SK-N-MC (cell line): ENCODE measurements around the gene ENTPD7.
"Not testable (repeated sequence)": the region's sequence is repeated elsewhere in the genome, so short reads cannot be mapped to it uniquely, and the experiment has no call there.

ENCODE experiments used
- DNase-seq: peaks from one replicate; pipeline ENCODE4 v3.0.0-alpha.2; 2011; ENCODE audit warnings: low read depth, low spot score
- H3K27ac ChIP-seq: fragments of 200-600 bp; sonication (generic); 2 replicates; pipeline ENCODE4 v1.5.1; 2016; ENCODE audit warnings: mixed run types
- H3K36me3 ChIP-seq: fragments of 200-600 bp; sonication (generic); 2 replicates; pipeline ENCODE4 v1.6.1; 2017; ENCODE audit warnings: antibody characterized with exemption, low read length, mixed read lengths; ENCODE audit not compliant: insufficient read depth
- H3K4me3 ChIP-seq: fragments of 200-600 bp; sonication (generic); 2 replicates; pipeline ENCODE4 v1.5.1; 2016
- H3K9ac ChIP-seq: fragments of 200-600 bp; sonication (generic); 2 replicates; pipeline ENCODE4 v1.8.0; 2017; ENCODE audit warnings: mixed run types, mixed read lengths; ENCODE audit not compliant: insufficient read length
- H3K9me3 ChIP-seq: fragments of 200-600 bp; sonication (generic); 2 replicates; pipeline ENCODE4 v1.6.1; 2017; ENCODE audit warnings: low read depth, mild to moderate bottlenecking, antibody characterized with exemption, low read length, moderate library complexity, mixed read lengths
- EZH2 ChIP-seq: fragments of 200-600 bp; sonication (generic); IDR thresholded peaks from one replicate; pipeline ENCODE4 v1.6.1; 2017; ENCODE audit warnings: antibody characterized with exemption
- FOXP2 ChIP-seq: optimal IDR thresholded peaks from 2 replicates; pipeline ENCODE3; 2011; ENCODE audit warnings: mild to moderate bottlenecking, moderate library complexity; ENCODE audit not compliant: insufficient read depth; ENCODE audit errors: extremely low read length, control extremely low read depth
- POLR2AphosphoS5 ChIP-seq: IDR thresholded peaks from 2 replicates; pipeline ENCODE4 v1.6.1; 2012; ENCODE audit warnings: mild to moderate bottlenecking, low read depth, low read length, borderline replicate concordance

The ENTPD7 gene

DNA sequence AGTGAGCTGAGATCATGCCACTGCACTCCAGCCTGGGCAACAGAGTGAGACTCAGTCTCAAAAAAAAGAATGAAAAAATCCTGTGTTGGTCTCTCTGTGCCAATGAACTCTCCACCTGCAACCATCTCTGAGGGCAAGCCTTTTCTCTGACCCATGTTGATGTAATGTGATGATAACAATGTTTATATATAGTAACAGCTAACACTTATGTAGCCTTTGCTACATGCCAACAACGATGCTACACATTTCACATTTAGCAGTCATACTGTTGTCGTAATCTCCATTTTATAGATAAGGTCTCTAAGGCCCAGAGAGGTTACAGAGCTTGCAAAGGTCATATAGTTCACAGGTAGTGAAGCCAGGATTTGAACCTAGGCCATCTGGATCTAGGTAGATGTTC is 61.1 kb downstream of the ENTPD7 start:
- no peak overlapping the region for H3K4me3 ChIP-seq
- no peak overlapping the region for H3K9ac ChIP-seq
- no peak for DNase-seq
- H3K27ac ChIP-seq = no peak overlapping the region
- H3K9me3 ChIP-seq = no peaks in the 10 kb centered on the region
- TF ChIP-seq FOXP2 (no peak), POLR2AphosphoS5 (no peak), EZH2 (no peak)
- peaks cover 14% of the 10 kb centered on the region; the same call in 1 of the 2 replicates for H3K36me3 ChIP-seq

DNA sequence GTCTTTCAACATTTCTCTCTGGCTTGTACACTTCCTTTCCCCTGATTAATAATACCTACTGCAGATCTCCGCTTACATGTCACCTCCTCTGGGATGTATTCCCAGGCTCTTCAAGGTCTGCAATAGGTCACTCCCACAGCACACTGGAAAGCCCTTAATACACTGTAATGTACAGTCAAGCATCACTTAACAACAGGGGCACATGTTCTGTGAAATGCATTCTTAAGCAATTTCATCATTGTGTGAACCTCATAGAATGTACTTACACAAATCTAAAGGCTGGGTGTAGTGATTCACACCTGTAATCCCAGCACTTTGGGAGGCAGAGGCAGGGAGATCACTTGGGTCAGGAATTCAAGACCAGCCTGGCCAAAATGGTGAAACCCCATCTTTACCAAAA is 70.7 kb downstream of the ENTPD7 start:
- Histone ChIP-seq H3K27ac (no peak overlapping the region), H3K4me3 (no peak overlapping the region), H3K9me3 (no peaks in the 10 kb centered on the region), H3K9ac (no peak overlapping the region), H3K36me3 (peaks cover 5% of the 10 kb centered on the region; the same call in 1 of the 2 replicates)
- TF ChIP-seq EZH2 (no peak), FOXP2 (no peak), POLR2AphosphoS5 (no peak)
- DNase-seq = no peak

DNA sequence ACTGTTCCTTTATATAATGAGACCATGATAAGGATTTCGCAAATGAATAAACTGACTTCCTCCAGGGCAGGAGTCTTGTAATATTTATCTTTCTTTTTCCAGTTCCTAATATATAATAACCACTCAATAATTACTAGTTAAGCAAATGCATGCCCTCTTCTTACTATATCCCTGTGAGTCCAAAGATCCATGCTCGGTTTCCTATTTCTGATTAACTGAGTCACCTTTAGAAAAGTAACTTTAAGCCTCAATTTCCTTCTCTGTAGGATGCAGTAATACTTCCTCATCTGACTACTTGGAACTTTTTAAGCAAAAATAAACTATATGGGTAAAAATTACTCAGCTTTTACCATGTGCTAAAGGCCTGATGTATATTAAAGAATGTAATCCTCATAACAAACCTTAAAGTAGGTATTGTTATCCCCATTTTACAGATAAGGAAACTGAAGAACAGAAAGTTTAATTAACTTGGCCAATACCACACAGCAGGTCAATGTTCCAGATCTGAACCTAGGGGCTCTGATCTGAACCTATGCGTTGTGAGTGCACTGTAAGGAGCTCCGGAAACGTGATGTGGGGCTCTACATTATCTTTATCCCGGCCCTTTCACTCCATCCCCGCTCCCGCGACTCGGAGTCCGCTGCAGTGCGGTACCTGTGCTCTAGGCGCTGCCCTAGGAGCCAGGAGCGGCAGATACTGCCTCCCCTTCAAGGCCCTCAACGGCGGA is 72.2 kb downstream of the ENTPD7 start:
- no peak for DNase-seq
- peak overlapping the region; percentile 87 for H3K9ac ChIP-seq
- H3K36me3 ChIP-seq = peaks cover 7% of the 10 kb centered on the region
- no peak for TF ChIP-seq POLR2AphosphoS5
- TF ChIP-seq FOXP2 = no peak
- TF ChIP-seq EZH2 = no peak
- peak overlapping the region; percentile 80 for H3K4me3 ChIP-seq
- no peaks in the 10 kb centered on the region for H3K9me3 ChIP-seq
- no peak overlapping the region for H3K27ac ChIP-seq

DNA sequence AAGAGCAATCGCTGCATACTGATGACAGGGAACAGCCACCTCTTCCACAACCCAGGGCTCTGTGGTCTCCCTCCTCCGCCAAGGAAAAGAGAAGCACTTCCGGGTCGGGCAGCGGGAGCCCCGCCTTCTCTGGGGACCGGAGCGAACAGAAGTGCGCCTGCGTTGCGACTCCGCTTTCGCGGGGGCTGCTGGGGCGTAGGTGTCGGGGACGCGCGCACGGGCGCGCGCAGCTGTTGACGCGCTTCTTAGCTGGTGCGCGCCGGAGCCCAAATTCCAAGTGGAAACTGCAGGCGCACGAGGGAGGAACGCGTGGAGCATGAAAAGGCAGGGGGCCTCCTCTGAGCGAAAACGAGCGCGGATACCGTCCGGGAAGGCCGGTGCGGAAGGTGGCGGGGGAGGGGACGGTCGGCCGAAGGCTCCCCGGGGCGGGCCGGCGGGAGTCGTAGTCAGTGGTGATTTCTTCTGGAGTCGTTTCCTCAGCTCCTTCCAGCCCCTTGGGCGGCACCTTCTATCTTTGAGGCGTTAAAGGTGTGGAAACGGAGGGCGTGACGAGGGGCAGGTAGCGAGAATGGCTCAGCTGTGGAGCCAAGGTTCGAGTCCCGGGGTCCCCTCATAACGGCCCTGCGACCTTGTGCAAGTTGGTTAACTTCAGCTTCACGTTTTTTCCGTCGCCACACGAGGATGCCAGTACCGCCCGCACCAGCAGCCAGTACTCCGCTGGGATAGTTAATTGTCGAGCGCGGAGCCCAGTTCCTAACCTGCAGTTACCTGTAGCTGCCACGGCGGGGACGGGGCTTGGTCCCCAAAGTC is 72.9 kb downstream of the ENTPD7 start, which contains the start of the genes COX15 and CUTC:
COX15 (minus strand) TSS at position 95 of the 810 bp plus-strand sequence; CDS start at position 17, 78 bp downstream.
CUTC (plus strand) TSS at position 202 of the 810 bp plus-strand sequence; CDS start at position 317, 115 bp downstream.
- Histone ChIP-seq H3K36me3 (peaks cover 13% of the 10 kb centered on the region), H3K9ac (peak within 1 kb of the TSS; percentile 87), H3K9me3 (no peaks in the 10 kb centered on the region), H3K27ac (peak within 1 kb of the TSS; percentile 74; the same call in 1 of the 2 replicates), H3K4me3 (peak within 1 kb of the TSS; percentile 80)
- DNase-seq = peak; percentile 58
- TF ChIP-seq EZH2 (no peak), POLR2AphosphoS5 (peak; percentile 85), FOXP2 (peak; percentile 71)

DNA sequence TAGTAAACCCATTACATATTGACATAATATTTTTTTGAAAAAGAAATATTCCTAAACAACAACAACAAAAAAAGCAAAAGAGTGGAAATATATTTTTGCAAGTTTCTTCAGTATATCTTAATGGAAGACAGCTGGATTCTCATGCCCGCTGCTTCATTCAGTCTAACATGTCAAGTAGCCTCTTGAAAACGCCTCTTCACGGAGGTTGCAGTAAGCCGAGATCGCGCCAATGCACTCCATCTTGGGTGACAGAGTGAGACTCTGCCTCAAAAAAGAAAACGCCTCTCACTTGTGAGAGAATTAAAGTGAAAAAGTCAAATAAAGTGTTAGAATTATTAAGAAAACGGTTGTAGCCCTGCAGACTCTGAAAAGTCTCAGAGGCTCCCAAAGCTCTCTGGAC is 74.1 kb downstream of the ENTPD7 start:
- TF ChIP-seq FOXP2 = no peak
- no peak for TF ChIP-seq POLR2AphosphoS5
- TF ChIP-seq EZH2 = no peak
- Histone ChIP-seq H3K36me3 (peaks cover 21% of the 10 kb centered on the region), H3K4me3 (no peak overlapping the region), H3K27ac (no peak overlapping the region), H3K9me3 (no peaks in the 10 kb centered on the region), H3K9ac (no peak overlapping the region)
- DNase-seq = no peak

DNA sequence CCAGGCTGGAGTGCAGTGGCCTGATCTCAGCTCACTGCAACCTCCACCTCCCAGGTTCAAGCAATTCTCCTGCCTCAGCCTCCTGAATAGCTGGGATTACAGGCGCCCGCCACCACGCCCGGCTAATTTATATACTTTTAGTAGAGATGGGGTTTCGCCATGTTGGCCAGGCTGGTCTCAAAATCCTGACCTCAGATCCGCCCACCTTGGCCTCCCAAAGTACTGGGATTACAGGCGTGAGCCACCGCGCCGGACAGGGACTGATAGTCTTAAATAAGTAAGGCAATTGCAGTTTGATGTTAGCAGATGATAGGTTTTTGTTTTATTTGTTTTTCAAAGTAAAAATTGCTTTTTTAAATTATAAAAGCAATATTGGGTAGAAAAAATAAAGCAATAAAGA is 74.8 kb downstream of the ENTPD7 start:
- H3K9me3 ChIP-seq, DNase-seq, H3K27ac ChIP-seq, H3K4me3 ChIP-seq, H3K9ac ChIP-seq: not testable (repeated sequence)
- peaks cover 27% of the 10 kb centered on the region for H3K36me3 ChIP-seq

DNA sequence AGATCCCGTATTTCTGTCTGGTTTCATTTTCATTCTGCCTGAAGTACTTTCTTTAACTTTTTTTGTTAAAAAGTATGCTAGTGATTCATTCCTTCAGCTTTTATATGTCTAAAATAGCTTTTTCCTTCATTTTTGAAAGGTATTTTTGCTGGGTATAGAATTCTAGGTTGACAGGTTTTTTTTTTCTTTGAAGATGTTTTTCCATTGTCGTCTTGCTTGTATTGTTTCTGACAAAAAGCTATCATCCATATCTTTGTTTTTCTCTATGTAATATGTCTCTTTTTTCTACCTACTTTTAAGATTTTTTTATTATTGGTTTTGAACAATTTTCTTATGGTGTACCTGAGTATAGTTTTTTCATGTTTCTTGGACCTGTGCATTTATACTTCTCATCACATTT is 81.0 kb downstream of the ENTPD7 start:
- H3K36me3 ChIP-seq = peaks cover 71% of the 10 kb centered on the region
- no peak overlapping the region for H3K4me3 ChIP-seq
- TF ChIP-seq EZH2 (no peak), FOXP2 (no peak), POLR2AphosphoS5 (no peak)
- H3K9me3 ChIP-seq = no peaks in the 10 kb centered on the region
- H3K27ac ChIP-seq = no peak overlapping the region
- H3K9ac ChIP-seq = no peak overlapping the region
- no peak for DNase-seq

DNA sequence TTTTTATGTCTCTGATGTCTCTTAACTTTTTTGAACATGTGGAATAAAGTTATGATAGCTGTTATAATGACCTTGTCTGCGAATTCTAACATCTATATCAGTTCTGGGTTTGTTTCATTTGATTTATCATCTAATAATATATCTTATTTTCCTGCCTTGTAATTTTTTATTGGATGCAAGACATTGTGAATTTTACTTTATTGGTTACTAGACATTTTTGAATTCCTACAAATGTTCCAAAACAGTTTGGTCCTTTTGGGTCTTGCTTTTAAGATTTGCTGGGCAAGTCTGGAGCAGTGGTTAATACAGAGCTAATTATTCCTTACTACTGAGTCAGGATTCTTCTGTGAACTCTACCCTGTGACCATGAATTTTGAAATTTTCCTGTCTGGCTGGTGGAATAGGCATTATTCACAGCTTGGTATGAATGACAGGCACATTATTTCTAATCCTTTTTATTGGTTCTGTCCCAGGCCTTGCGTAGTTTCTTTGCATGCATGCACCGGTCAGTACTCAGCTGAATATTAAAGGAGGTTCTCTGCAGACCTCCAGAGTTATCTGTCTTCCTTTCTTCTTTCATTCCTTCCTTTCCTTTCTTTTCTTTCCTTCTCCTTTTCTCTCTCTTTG is 81.7 kb downstream of the ENTPD7 start:
- peaks cover 68% of the 10 kb centered on the region for H3K36me3 ChIP-seq
- H3K27ac ChIP-seq = no peak overlapping the region
- H3K4me3 ChIP-seq = no peak overlapping the region
- TF ChIP-seq POLR2AphosphoS5 = no peak
- TF ChIP-seq EZH2 = no peak
- TF ChIP-seq FOXP2 = no peak
- DNase-seq = no peak
- H3K9me3 ChIP-seq = no peaks in the 10 kb centered on the region
- no peak overlapping the region for H3K9ac ChIP-seq
